Adrenal gland (tissue), 12 donors: ENCODE data around the gene SERPINE3. TPM values are rescaled to one million over a fixed set of nuclear protein-coding genes. Genes with fewer than 3 reads are reported as not detected.

Experiments
- DNase-seq, 7 donors: peaks; one replicate each; pipeline ENCODE4 v3.0.0-alpha.2; 2019 to 2020
- H3K27ac ChIP-seq, 5 donors: fragments of 200-600 bp; sonication (generic) in 4 of 5; 1 replicate in 3 of 5; 2 replicates in 2 of 5; pipeline versions ENCODE4 v1.5.1 to v1.8.0; 2016 to 2020; ENCODE audit warnings: mild to moderate bottlenecking in 1 of 5
- H3K27me3 ChIP-seq: fragments of 200-600 bp; 2 replicates; pipeline ENCODE4 v1.8.0; 2021
- H3K36me3 ChIP-seq, 2 donors: fragments of 200-600 bp; replicated peaks in 1 of 2; 1 replicate in 1 of 2; 2 replicates in 1 of 2; pipeline versions ENCODE4 v1.5.1 to v1.8.0; 2018 to 2022
- H3K4me1 ChIP-seq, 2 donors: fragments of 200-600 bp; replicated peaks in 1 of 2; 1 replicate in 1 of 2; 2 replicates in 1 of 2; pipeline versions ENCODE4 v1.5.1 to v1.8.0; 2018 to 2021
- H3K4me3 ChIP-seq, 4 donors: fragments of 200-600 bp; sonication (generic) in 3 of 4; one replicate each; pipeline ENCODE4 v1.5.1; 2016 to 2018
- H3K9me3 ChIP-seq, 3 donors: fragments of 200-600 bp; sonication (generic) in 1 of 3; replicated peaks in 1 of 3; 1 replicate in 2 of 3; 2 replicates in 1 of 3; pipeline versions ENCODE4 v1.5.1 to v1.8.0; 2016 to 2021
- POLR2A ChIP-seq, 2 donors: fragments of 450-650 bp; IDR thresholded peaks; one replicate each; pipeline ENCODE4 v1.6.1; 2017; ENCODE audit warnings: antibody characterized with exemption in 2 of 2, mild to moderate bottlenecking in 2 of 2, moderate library complexity in 1 of 2
- WGBS, 4 donors: extraction: QIAGEN DNeasy Blood & Tissue Kit in 2 of 4; methylation state at CpG; one replicate each; pipeline versions ENCODE4 v1.1.5 to v1.1.7; 2013 to 2017; 5-methylcytosine and 5-hydroxymethylcytosine counted together
- intact Hi-C, 2 donors: fragments of 100-400 bp; cut with DNase I; formaldehyde crosslinking; loops; one replicate each; pipeline versions ENCODE4 v1.14.1 to v1.15.0; 2022 to 2023
- polyA plus RNA-seq, 3 donors: library from polyadenylated mRNA; stranded (reverse); fragments of 200-250 nt in 2 of 3; fragments of 350-450 nt in 1 of 3; fragmentation: Illumina TruSeq in 1 of 3; extraction: RNeasy Lipid Tissue Mini Kit (QIAGEN cat#74804) in 1 of 3; gene quantifications; one replicate each; pipeline ENCODE4 v1.2.3, GENCODE V29; 2013 to 2014
- total RNA-seq, 9 donors: library from RNA; depleted of rRNA in 4 of 9; stranded (reverse); fragments of >200 nt in 4 of 9; fragments of 120-200 nt in 1 of 9; fragmentation: NEBNext Ultra II Directional in 1 of 9; extraction: Animal tissue kit (Norgen Biotek cat#: 25700) in 1 of 9; gene quantifications; one replicate each; pipeline versions ENCODE4 v1.1.0 to v1.2.4, GENCODE V29; 2013 to 2023
- TF ChIP-seq, protein P1 (sequence below), 6 experiments: fragments of 450-650 bp in 4 of 6; fragments of 200-600 bp in 2 of 6; sonication (generic) in 1 of 6; IDR thresholded peaks; 1 replicate in 5 of 6; 2 replicates in 1 of 6; pipeline versions ENCODE4 v1.5.1 to v1.8.0; 2016 to 2021; ENCODE audit warnings: antibody characterized with exemption in 6 of 6, mild to moderate bottlenecking in 2 of 6, moderate library complexity in 1 of 6
- donor health status: healthy with polysubstance abuse.
- donor health status: Bipolar disorder and iron deficiency.
- donor health status: DM: yes; HTN: yes; CAD: no.
- donor health status: DM: no; HTN: no; CAD: no.
- donor health status: DM: no; HTN: no; CAD: no.
- donor health status: DM: yes; HTN: yes; CAD: no.

SERPINE3 gene
- total and polyA plus RNA-seq, 12 donors: 0.07 to 0.33 TPM; not detected in 10

GRCh38 chr13:51371768-51372399 is 32.4 kb downstream of the SERPINE3 start:
- WGBS, 4 donors: 92 to 95% (median 94%) methylated on average over 6 of the region's 6 CpGs
- TF ChIP-seq POLR2A (IDR thresholded peaks at IDR 0.05): no peak
- TF ChIP-seq, protein P1, sequence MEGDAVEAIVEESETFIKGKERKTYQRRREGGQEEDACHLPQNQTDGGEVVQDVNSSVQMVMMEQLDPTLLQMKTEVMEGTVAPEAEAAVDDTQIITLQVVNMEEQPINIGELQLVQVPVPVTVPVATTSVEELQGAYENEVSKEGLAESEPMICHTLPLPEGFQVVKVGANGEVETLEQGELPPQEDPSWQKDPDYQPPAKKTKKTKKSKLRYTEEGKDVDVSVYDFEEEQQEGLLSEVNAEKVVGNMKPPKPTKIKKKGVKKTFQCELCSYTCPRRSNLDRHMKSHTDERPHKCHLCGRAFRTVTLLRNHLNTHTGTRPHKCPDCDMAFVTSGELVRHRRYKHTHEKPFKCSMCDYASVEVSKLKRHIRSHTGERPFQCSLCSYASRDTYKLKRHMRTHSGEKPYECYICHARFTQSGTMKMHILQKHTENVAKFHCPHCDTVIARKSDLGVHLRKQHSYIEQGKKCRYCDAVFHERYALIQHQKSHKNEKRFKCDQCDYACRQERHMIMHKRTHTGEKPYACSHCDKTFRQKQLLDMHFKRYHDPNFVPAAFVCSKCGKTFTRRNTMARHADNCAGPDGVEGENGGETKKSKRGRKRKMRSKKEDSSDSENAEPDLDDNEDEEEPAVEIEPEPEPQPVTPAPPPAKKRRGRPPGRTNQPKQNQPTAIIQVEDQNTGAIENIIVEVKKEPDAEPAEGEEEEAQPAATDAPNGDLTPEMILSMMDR (IDR thresholded peaks at IDR 0.05): no peak
- DNase-seq: no peak
- Histone ChIP-seq H3K27me3 (no peaks in the 10 kb centered on the region), H3K27ac (no peak overlapping the region), H3K36me3 (peaks cover 0 to 59% of the 10 kb centered on the region in 2 donors), H3K4me3 (no peak overlapping the region), H3K4me1 (no peaks in the 10 kb centered on the region), H3K9me3 (no peaks in the 10 kb centered on the region)
- intact Hi-C loops: no loop called here

GRCh38 chr13:51373451-51373850 is 34.0 kb downstream of the SERPINE3 start:
- H3K4me3 ChIP-seq: no peak overlapping the region
- no peak for DNase-seq
- no peak for TF ChIP-seq POLR2A (IDR thresholded peaks at IDR 0.05)
- TF ChIP-seq, protein P1 (IDR thresholded peaks at IDR 0.05): no peak
- no peaks in the 10 kb centered on the region for H3K4me1 ChIP-seq
- peaks cover 0 to 56% of the 10 kb centered on the region in 2 donors for H3K36me3 ChIP-seq
- no peaks in the 10 kb centered on the region for H3K27me3 ChIP-seq
- intact Hi-C loops: no loop called here
- no peak overlapping the region for H3K27ac ChIP-seq
- H3K9me3 ChIP-seq: no peaks in the 10 kb centered on the region
- 94 to 100% (median 97%) methylated on average over 2 of the region's 2 CpGs for WGBS, 4 donors

- Histone ChIP-seq H3K36me3 (peaks cover 0 to 32% of the 10 kb centered on the region in 2 donors), H3K27ac (no peak overlapping the region), H3K9me3 (no peaks in the 10 kb centered on the region), H3K4me3 (no peak overlapping the region), H3K27me3 (no peaks in the 10 kb centered on the region), H3K4me1 (no peaks in the 10 kb centered on the region)
- no peak for DNase-seq
- intact Hi-C loops: no loop called here
- TF ChIP-seq, protein P1 (IDR thresholded peaks at IDR 0.05): no peak
- TF ChIP-seq POLR2A (IDR thresholded peaks at IDR 0.05): no peak
- WGBS, 4 donors: 74 to 82% (median 77%) methylated on average over 4 of the region's 4 CpGs
These were observed 40.8 kb downstream of the SERPINE3 start for GRCh38 chr13:51380269-51380668.

GRCh38 chr13:51385114-51385513 is 45.6 kb downstream of the SERPINE3 start:
- intact Hi-C loops: no loop called here

More at GRCh38 chr13:51385114-51385513, 45.6 kb downstream of the SERPINE3 start:
- no peak overlapping the region for H3K4me3 ChIP-seq
- no peak for DNase-seq
- no peaks in the 10 kb centered on the region for H3K9me3 ChIP-seq
- TF ChIP-seq POLR2A (IDR thresholded peaks at IDR 0.05): no peak
- TF ChIP-seq, protein P1 (IDR thresholded peaks at IDR 0.05): no peak
- WGBS, 4 donors: 95 to 100% (median 96%) methylated on average over 2 of the region's 2 CpGs
- no peaks in the 10 kb centered on the region for H3K27me3 ChIP-seq
- H3K4me1 ChIP-seq: no peaks in the 10 kb centered on the region
- H3K27ac ChIP-seq: no peak overlapping the region
- peaks cover 0 to 19% of the 10 kb centered on the region in 2 donors for H3K36me3 ChIP-seq
